CD4-positive, alpha-beta T cell (primary cell): ENCODE measurements around the gene BTN2A1. TPM values are rescaled to one million over a fixed set of nuclear protein-coding genes. Genes with fewer than 3 reads are reported as not detected.

Experiments
- ATAC-seq: fragments of 200-7000 bp; cut with Tn5 transposase; one replicate; pipeline ENCODE4 v1.10.0; 2022; ENCODE audit warnings: mild to moderate bottlenecking; ENCODE audit not compliant: poor library complexity
- CTCF ChIA-PET: fragments of 350-600 bp; sonication (Branson Sonifier 250); formaldehyde crosslinking; loops from one replicate; lab custom pipeline; 2021; ENCODE audit warnings: antibody characterized with exemption, inconsistent platforms; lab: Charles Lee
- POLR2A ChIA-PET: fragments of 350-600 bp; sonication (Branson Sonifier 250); formaldehyde crosslinking; loops from one replicate; lab custom pipeline; 2021; ENCODE audit warnings: antibody characterized with exemption, inconsistent platforms; lab: Charles Lee
- DNase-seq, 14 experiments: peaks; one replicate each; pipeline ENCODE4 v3.0.0-alpha.2; 2013 to 2020; ENCODE audit warnings: mixed read lengths in 2 of 14
- H3K27ac ChIP-seq, 2 donors: one replicate each; pipeline versions ENCODE4 v1.5.1 to v1.7.0; 2013; ENCODE audit warnings: low read length in 2 of 2, low read depth in 1 of 2, mild to moderate bottlenecking in 1 of 2
- H3K27me3 ChIP-seq, 2 experiments: 1 replicate in 1 of 2; 2 replicates in 1 of 2; pipeline versions ENCODE4 v1.6.1 to v1.7.0; 2013; ENCODE audit warnings: low read length in 2 of 2, control low read depth in 1 of 2, mild to moderate bottlenecking in 1 of 2, moderate library complexity in 1 of 2; ENCODE audit not compliant: insufficient read depth in 2 of 2, control insufficient read depth in 1 of 2
- H3K36me3 ChIP-seq: one replicate; pipeline ENCODE4 v1.6.1; 2013; ENCODE audit warnings: low read length, control low read depth; ENCODE audit not compliant: insufficient read depth
- H3K4me1 ChIP-seq: one replicate; pipeline ENCODE4 v1.6.1; 2013; ENCODE audit warnings: low read length, control low read depth; ENCODE audit not compliant: insufficient read depth
- H3K4me3 ChIP-seq: one replicate; pipeline ENCODE4 v1.5.1; 2013; ENCODE audit warnings: mild to moderate bottlenecking, low read length, moderate library complexity
- H3K9me3 ChIP-seq, 2 experiments: 1 replicate in 1 of 2; 2 replicates in 1 of 2; pipeline versions ENCODE4 v1.6.1 to v1.7.0; 2013; ENCODE audit warnings: low read length in 2 of 2, mild to moderate bottlenecking in 2 of 2, control low read depth in 1 of 2, moderate library complexity in 1 of 2; ENCODE audit not compliant: control insufficient read depth in 1 of 2, insufficient read depth in 1 of 2
- H3K27ac Mint-ChIP-seq: one replicate; pipeline ENCODE4 v1.8.0; 2020; ENCODE audit warnings: mixed read lengths
- H3K27me3 Mint-ChIP-seq: one replicate; pipeline ENCODE4 v1.8.0; 2021; ENCODE audit warnings: mixed read lengths
- H3K36me3 Mint-ChIP-seq: one replicate; pipeline ENCODE4 v1.8.0; 2021; ENCODE audit warnings: low read depth, mixed read lengths
- H3K4me1 Mint-ChIP-seq: one replicate; pipeline ENCODE4 v1.8.0; 2021; ENCODE audit warnings: low read depth, mixed read lengths
- H3K4me3 Mint-ChIP-seq: one replicate; pipeline ENCODE4 v1.8.0; 2020; ENCODE audit warnings: mild to moderate bottlenecking, mixed read lengths
- H3K9me3 Mint-ChIP-seq: one replicate; pipeline ENCODE4 v1.8.0; 2020; ENCODE audit warnings: mixed read lengths
- intact Hi-C, 2 experiments: fragments of 100-400 bp; cut with DNase I in 1 of 2; cut with micrococcal nuclease in 1 of 2; formaldehyde crosslinking; loops; one replicate each; pipeline versions ENCODE4 v1.15.1 to v1.9.0; 2023 to 2025; cut with DNase I, micrococcal nuclease
- total RNA-seq, 174 experiments: library from RNA in 2 of 174; stranded (reverse) in 2 of 174; gene quantifications; one replicate each; pipeline ENCODE4 v1.2.3 and lab custom pipeline; 2021 to 2026
- TF ChIP-seq, protein P1 (sequence below): fragments of 200-600 bp; IDR thresholded peaks from one replicate; pipeline ENCODE4 v1.8.0; 2022; ENCODE audit warnings: antibody characterized with exemption, mild to moderate bottlenecking

BTN2A1 gene
- total RNA-seq, 2 experiments from 2014 or later: 16.2 to 17.5 TPM

DNA sequence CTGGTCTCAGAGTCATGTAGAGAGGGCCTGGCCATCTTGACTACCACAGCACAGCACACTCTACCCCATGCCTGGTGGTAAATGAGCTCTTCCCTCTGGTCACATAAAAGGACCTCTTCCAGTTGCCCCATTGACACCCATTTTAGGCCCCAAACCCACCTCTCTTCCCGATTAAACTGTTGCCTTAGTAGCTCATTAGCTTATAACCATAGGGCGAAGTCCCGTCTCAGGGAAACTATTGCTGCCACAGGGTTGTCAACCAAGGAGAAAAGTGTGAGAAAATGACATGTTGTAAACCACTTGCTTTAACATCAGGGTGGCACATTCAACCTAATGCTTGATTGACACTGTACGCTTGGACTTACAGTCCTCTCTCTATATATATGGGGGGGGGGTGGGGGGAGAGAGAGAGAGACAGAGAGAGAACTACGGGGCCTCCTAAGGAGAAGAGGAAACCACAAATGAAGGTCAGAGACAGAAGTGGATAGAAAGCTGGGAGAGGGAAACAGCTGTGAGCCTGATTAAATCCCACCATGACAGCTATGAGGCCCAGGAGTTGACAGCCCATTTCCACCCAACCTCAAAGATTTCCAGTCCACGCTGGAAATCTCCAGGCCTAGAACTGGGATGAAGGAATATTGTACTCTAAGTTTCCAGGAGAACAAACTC, 27.5 kb downstream of the BTN2A1 start:
- Histone ChIP-seq H3K9me3 (peaks cover 0 to 7% of the 10 kb centered on the region in 2 experiments), H3K27me3 (no peaks in the 10 kb centered on the region), H3K4me1 (no peaks in the 10 kb centered on the region), H3K4me3 (no peak overlapping the region), H3K36me3 (no peaks in the 10 kb centered on the region), H3K27ac (no peak overlapping the region)
- Mint-ChIP-seq H3K4me1 (no peaks in the 10 kb centered on the region), H3K4me3 (no peak overlapping the region), H3K27ac (no peak overlapping the region), H3K36me3 (no peaks in the 10 kb centered on the region), H3K27me3 (no peaks in the 10 kb centered on the region), H3K9me3 (peaks cover 9% of the 10 kb centered on the region)
- DNase-seq (no peak), ATAC-seq (no peak)
- ChIA-PET CTCF (no interaction called here), POLR2A (interaction anchor here (0.5 to 2.0 kb wide), 3 partner anchors 11 to 104 kb away, joined by 3 to 10 read pairs (median 6); no protein-coding TSS in a partner anchor)
- TF ChIP-seq, protein P1, sequence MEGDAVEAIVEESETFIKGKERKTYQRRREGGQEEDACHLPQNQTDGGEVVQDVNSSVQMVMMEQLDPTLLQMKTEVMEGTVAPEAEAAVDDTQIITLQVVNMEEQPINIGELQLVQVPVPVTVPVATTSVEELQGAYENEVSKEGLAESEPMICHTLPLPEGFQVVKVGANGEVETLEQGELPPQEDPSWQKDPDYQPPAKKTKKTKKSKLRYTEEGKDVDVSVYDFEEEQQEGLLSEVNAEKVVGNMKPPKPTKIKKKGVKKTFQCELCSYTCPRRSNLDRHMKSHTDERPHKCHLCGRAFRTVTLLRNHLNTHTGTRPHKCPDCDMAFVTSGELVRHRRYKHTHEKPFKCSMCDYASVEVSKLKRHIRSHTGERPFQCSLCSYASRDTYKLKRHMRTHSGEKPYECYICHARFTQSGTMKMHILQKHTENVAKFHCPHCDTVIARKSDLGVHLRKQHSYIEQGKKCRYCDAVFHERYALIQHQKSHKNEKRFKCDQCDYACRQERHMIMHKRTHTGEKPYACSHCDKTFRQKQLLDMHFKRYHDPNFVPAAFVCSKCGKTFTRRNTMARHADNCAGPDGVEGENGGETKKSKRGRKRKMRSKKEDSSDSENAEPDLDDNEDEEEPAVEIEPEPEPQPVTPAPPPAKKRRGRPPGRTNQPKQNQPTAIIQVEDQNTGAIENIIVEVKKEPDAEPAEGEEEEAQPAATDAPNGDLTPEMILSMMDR: no peak
- intact Hi-C loops: no loop called here

DNA sequence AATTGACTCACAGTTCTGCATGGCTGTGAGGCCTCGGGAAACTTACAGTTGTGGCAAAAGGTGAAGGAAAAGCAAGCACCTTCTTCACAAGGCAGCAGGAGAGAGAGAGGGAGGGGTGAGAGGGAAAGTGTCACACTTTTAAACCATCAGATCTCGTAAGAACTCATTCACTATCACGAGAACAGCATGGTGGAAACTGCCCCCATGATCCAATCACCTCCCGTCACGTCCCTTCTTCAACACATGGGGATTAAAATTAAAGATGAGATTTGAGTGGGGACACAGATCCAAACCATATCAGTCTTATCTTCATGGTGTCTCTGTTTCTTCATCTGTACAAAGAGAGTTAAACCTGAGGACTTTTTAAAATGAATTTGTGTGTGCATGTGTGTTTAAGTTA, 28.6 kb downstream of the BTN2A1 start:
- Mint-ChIP-seq H3K4me1 (no peaks in the 10 kb centered on the region), H3K36me3 (no peaks in the 10 kb centered on the region), H3K27me3 (no peaks in the 10 kb centered on the region), H3K27ac (no peak overlapping the region), H3K9me3 (peaks cover 9% of the 10 kb centered on the region), H3K4me3 (no peak overlapping the region)
- Histone ChIP-seq H3K9me3 (peaks cover 0 to 7% of the 10 kb centered on the region in 2 experiments), H3K4me1 (no peaks in the 10 kb centered on the region), H3K36me3 (no peaks in the 10 kb centered on the region), H3K27ac (no peak overlapping the region), H3K4me3 (no peak overlapping the region), H3K27me3 (no peaks in the 10 kb centered on the region)
- ChIA-PET CTCF (no interaction called here), POLR2A (no interaction called here)
- DNase-seq (no peak), ATAC-seq (no peak)
- intact Hi-C loops: no loop called here
- TF ChIP-seq, protein P1: no peak

DNA sequence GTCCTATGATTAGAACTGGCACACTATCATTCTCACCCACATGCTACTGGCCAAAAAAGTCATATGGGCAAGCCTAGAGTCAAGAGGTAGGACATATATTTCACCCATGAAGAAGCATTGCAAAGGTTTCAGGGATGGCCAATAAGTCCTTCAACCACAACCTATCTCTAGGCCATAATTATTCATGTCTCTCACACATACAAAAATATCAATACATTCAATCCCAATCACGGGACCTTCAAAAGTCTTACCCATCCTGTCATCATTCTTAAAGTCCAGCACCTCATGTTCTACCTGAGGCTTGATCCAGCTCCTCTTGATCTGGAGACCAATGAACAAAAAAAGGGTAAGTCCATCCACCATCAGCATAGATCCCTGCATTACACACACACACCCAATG, 29.7 kb downstream of the BTN2A1 start:
- ATAC-seq (no peak), DNase-seq (no peak)
- Mint-ChIP-seq H3K36me3 (no peaks in the 10 kb centered on the region), H3K27ac (no peak overlapping the region), H3K4me1 (no peaks in the 10 kb centered on the region), H3K4me3 (no peak overlapping the region), H3K27me3 (no peaks in the 10 kb centered on the region), H3K9me3 (peaks cover 9% of the 10 kb centered on the region)
- Histone ChIP-seq H3K27ac (no peak overlapping the region), H3K36me3 (no peaks in the 10 kb centered on the region), H3K4me3 (no peak overlapping the region), H3K9me3 (peaks cover 0 to 7% of the 10 kb centered on the region in 2 experiments), H3K4me1 (no peaks in the 10 kb centered on the region), H3K27me3 (no peaks in the 10 kb centered on the region)
- TF ChIP-seq, protein P1: no peak
- ChIA-PET CTCF (no interaction called here), POLR2A (interaction anchor here (1.0 kb wide), 1 partner anchor 35 kb away, joined by 4 read pairs; no protein-coding TSS in a partner anchor)
- intact Hi-C loops: no loop called here
